Fibroblast of skin of left quadriceps (primary cell): ENCODE measurements around the gene MS4A6E.
"Not testable (repeated sequence)": the region's sequence is repeated elsewhere in the genome, so short reads cannot be mapped to it uniquely, and the experiment has no call there.

Experiments
- DNase-seq, 2 experiments: peaks; one replicate each; pipeline ENCODE4 v3.0.0-alpha.2; 2013; ENCODE audit warnings: low read depth in 2 of 2

Gene MS4A6E, protein sequence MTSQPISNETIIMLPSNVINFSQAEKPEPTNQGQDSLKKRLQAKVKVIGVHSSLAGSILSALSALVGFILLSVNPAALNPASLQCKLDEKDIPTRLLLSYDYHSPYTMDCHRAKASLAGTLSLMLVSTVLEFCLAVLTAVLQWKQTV

GRCh38 chr11:60326955-60327354 is at the start of gene MS4A6E:
Gene MS4A6E, plus strand, starts transcription at chr11:60327255. Its CDS starts 7,641 bp downstream, at chr11:60334896.
- DNase-seq, result no peak

GRCh38 chr11:60280412-60280811 is 46.6 kb upstream of the MS4A6E start, which contains the start of gene MS4A4A:
Gene MS4A4A, plus strand, starts transcription at chr11:60280666. Its CDS starts 10 bp downstream, at chr11:60280676.
- DNase-seq, result no peak

DNA sequence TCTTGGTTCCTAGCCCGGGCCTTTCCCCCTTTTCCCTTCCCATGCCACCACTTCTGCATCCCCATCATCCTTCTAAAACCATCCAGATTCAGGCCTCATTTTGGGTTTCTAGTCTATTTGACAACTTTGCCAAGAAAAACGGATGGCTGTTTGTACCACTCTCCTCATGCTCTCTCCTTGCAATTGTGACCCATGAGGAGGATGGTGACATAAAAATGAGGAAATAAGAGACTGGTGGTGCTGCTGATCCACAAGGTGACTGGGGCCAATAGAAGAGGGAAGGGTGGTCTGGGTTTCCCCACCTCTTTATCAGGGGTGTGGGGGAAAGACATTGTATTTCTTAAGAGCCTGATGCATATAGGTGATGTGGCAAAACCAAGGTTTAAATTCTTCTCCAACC is 45.6 kb upstream of the MS4A6E start:
- DNase-seq, result no peak

DNA sequence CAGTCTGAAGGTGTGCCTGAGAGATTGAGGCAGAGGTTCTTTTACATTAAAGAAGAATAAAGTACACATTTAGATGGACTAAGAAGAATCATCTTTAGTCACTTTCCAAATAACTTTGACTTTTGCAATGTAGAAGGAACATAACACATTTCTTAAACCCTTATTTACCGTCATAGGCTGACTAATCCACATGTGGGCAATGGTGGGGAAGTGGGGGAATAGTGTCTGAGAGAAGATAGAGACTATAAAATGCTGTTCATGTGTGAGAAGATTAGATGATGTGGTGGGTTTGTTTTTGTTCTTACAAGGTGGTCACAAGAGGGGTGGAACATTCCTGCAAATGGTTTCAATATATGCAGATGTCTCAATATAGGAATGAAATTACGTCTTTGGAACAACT is 44.8 kb upstream of the MS4A6E start:
- no peak for DNase-seq

DNA sequence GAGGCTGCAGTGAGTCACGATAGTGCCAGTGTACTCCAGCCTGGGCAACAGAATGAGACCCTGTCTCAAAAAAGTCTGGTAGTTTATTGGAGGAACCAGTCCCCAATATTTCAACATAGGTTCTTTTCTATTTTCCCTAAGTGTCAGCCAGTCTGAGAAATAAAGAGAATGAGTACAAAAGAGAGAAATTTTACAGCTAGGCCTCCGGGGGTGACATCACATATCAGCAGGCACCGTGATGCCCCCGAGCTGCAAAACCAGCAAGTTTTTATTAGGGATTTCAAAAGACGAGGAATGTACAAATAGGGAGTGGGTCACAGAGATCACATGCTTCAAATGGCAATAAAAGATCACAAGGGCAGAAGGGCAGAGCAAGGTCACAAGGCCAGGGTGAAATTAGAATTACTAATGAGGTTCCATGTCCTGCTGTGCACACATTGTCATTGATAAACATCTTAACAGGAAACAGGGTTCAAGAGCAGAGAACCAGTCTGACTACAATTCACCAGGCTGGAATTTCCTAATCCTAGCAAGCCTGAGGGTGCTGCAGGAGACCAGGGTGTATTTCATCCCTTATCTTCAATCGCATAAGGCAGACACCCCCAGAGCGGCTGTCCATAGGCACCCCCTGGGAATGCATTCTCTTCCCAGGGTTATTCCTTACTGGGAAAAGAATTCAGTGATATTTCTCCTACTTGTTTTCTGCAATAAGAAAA is 41.5 kb upstream of the MS4A6E start:
- DNase-seq, result not testable (repeated sequence)

GRCh38 chr11:60288531-60288930 is 38.5 kb upstream of the MS4A6E start:
- no peak for DNase-seq

DNA sequence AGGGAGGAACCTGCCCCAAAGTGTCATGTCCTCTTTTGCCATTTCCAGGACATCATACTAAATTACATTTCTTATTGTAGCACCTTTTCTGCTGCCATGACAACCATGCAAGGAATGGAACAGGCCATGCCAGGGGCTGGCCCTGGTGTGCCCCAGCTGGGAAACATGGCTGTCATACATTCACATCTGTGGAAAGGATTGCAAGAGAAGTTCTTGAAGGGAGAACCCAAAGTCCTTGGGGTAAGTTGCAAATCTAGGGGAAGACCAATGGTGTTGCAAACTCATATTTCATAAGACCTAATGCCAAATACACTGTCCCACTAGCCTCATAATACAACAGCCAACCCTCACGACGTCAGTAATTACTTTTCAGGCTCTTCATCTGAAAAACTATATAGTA is 34.9 kb upstream of the MS4A6E start:
- DNase-seq, result no peak

DNA sequence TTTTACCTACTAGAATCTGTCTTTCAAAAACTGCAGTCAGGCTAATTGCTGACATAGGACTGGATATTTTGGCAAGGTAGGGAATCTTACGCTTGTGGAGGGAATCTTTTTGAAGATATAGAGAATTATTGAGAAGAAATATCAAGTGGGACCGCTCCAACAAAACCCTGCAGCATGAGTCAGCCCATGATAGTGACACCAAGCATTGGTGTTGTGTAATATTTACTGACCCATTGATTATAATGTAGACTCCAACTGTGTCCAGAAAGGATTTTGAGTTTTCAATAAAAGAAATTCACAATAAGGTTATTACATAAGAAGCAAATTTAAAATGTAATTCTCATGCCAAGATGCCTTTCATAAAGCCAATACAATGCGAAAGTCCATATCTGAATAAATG is 25.9 kb upstream of the MS4A6E start:
- no peak for DNase-seq

- not testable (repeated sequence) for DNase-seq
Observed at GRCh38 chr11:60301884-60302283, 25.2 kb upstream of the MS4A6E start.

DNA sequence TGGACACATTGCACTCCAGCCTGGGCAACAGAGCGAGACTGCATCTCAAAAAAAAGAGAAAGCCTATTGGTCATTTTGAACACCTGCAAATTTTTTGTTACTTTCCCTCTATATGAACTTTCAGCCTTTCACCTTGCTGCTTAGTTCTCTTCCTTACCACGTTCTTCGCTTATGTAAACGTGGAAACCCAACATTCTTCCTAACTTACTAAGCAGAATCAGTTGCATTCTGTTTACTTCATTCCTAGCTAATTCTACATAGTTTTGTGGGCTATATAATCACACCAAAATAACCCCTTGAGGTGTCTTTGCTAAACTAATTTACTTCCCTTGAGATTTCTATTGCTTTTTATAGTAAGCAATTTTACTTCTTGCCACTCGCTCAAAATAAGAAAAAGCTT is 23.4 kb upstream of the MS4A6E start:
- no peak for DNase-seq

- no peak for DNase-seq
Observed at GRCh38 chr11:60305906-60306619, 21.0 kb upstream of the MS4A6E start.

DNA sequence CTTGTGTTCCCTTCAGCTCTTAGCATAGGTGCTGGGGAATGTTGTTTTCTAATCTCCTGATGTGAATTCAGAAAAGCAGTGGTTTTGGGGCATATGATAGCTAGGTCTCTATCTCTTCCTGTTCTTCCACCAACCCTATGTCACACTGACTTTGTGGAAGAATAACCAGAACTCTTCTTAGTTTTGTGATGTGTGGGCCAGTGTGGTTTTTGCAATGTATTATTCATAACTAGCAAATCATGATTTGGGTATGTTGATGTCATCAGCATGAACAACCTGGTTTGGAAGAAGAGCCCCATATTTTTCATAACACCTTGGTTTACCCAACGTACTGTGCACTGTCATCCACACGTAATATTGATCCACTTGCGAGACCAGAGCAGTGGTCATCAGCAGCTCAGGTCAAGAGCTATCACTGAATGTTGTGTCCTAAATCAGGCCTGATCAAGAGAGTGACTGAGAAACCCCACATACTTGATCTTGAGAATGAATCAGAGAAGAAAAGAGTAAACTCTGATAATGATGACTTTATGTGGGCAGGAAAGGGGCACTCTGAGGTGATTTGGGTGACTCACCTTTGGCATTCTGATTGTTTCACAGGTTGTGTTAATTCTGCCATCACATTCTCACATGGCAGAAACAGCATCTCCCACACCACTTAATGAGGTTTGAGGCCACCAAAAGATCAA is 19.4 kb upstream of the MS4A6E start:
- no peak for DNase-seq

DNA sequence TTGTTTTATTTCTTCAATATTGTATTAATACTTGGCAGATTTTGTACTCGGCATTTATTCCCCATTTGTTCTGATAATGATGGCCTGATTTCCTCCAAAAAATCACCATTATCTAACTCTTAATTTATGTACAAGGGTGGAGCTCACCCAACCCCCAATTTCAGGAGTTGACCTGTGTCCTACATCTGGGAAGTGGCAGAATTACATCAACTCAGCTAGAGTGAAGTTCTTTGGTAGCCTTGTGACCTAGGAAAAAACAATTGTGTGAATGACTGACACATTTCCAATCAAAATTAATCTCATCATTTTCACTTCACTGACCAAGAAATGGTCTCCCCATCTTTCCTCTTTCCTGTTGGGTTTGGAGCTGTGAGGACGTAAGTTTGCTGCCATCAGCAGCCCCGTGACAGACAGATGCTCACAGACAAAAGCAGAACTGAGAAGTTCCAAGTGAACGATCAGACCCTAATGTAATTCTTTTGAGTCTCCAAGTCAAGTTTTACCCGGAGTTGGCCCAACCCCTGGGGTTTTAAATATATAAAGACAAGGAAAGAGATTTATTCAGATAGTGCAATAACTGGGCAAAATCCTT is 16.6 kb upstream of the MS4A6E start:
- DNase-seq, result no peak

GRCh38 chr11:60314635-60315321 is 12.3 kb upstream of the MS4A6E start:
- DNase-seq, result no peak

DNA sequence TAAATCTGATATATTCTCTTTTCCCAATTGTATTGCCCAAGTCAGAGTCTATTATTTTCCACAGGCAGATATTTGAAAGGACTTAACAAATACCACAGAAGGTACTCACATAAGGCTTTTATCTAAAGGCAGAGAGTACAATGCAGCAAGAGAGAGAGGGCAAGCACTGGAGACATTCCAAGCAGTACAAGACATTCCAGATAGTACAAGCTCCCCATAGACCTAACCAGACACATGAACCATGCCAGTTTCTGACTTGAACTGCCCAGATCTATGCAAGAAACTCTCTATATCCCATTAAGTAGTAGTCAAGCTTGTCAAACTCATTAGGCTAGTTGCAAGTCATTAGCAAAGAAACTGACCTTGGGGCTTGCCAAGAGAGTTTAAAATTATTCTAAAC is 11.2 kb upstream of the MS4A6E start:
- DNase-seq, result no peak

- DNase-seq, result no peak
Observed at GRCh38 chr11:60316317-60316716, 10.7 kb upstream of the MS4A6E start.

GRCh38 chr11:60318726-60319125 is 8.3 kb upstream of the MS4A6E start:
- DNase-seq, result no peak

- no peak for DNase-seq
Observed at GRCh38 chr11:60321051-60321450, 6.0 kb upstream of the MS4A6E start.

GRCh38 chr11:60328460-60328859 is 1.4 kb downstream of the MS4A6E start:
- DNase-seq, result no peak

- no peak for DNase-seq
Observed at GRCh38 chr11:60332846-60333245, 5.8 kb downstream of the MS4A6E start.

DNA sequence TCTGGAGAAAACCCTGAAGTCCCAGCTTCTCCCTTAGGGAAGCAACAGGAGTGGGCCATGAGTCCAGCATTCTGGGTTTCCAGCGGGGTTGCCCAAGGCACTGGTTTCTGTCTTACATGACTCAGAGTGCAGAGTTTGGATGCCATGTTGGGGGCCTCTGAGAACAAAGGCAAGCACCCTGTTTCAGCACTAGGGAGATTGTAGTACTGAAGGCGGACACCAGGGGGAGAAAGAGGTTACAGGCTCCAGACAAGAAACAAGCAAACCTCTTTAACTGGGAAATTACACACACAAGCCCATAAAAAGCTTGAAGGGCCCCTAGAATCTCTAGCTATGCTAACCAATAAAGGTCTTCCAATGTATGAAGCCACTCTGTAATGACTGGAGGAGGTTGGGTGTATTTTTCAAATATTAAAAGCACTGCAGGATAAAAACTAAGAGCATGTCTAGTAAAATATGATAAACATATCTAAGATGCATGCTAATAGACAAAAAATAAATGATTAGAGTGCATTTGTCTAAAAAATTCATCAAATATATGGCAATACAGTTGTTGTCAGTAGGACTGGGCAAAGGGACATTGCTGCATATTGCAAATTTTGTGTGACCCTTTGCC is 7.1 kb downstream of the MS4A6E start:
- DNase-seq, result no peak
